Astrocyte (in vitro differentiated cells and primary cell): Measurements from ENCODE around the gene IFT52. TPM values are rescaled to one million over a fixed set of nuclear protein-coding genes. Genes with fewer than 3 reads are reported as not detected.

Source experiments
- DNase-seq: peaks from one replicate; pipeline ENCODE4 v3.0.0-alpha.2; 2010; ENCODE audit warnings: low read depth
- FAIRE-seq: peaks from 2 replicates; lab custom pipeline; 2011; peaks lifted over from hg19 to GRCh38; lab: Jason Lieb, UNC
- H2AFZ ChIP-seq: 2 replicates; pipeline ENCODE4 v1.6.0; 2012; ENCODE audit warnings: low read depth, low read length, inconsistent platforms
- H3K27ac ChIP-seq: 2 replicates; pipeline ENCODE4 v1.5.1; 2011; ENCODE audit warnings: low read depth, low read length, inconsistent platforms
- H3K27me3 ChIP-seq: 2 replicates; pipeline ENCODE4 v1.6.0; 2011; ENCODE audit warnings: low read length, inconsistent platforms; ENCODE audit not compliant: insufficient read depth
- H3K36me3 ChIP-seq: 2 replicates; pipeline ENCODE4 v1.5.1; 2011; ENCODE audit warnings: low read length, inconsistent platforms; ENCODE audit not compliant: insufficient read depth
- H3K4me1 ChIP-seq: 2 replicates; pipeline ENCODE4 v1.5.1; 2011; ENCODE audit warnings: low read length, inconsistent platforms; ENCODE audit not compliant: insufficient read depth
- H3K4me2 ChIP-seq: 2 replicates; pipeline ENCODE4 v1.6.0; 2012; ENCODE audit warnings: low read length, inconsistent platforms
- H3K4me3 ChIP-seq: 2 replicates; pipeline ENCODE4 v1.5.1; 2011; ENCODE audit warnings: low read depth, mild to moderate bottlenecking, low read length, inconsistent platforms; ENCODE audit not compliant: insufficient read depth
- H3K79me2 ChIP-seq: 2 replicates; pipeline ENCODE4 v1.6.0; 2012; ENCODE audit warnings: mild to moderate bottlenecking, low read length, inconsistent platforms; ENCODE audit not compliant: insufficient read depth
- H3K9ac ChIP-seq: 2 replicates; pipeline ENCODE4 v1.6.0; 2012; ENCODE audit warnings: mild to moderate bottlenecking, low read length, inconsistent platforms
- H3K9me3 ChIP-seq: 2 replicates; pipeline ENCODE4 v1.5.1; 2012; ENCODE audit warnings: low read depth, mild to moderate bottlenecking, low read length, inconsistent platforms; ENCODE audit not compliant: insufficient read depth
- H4K20me1 ChIP-seq: 2 replicates; pipeline ENCODE4 v1.6.0; 2012; ENCODE audit warnings: low read length, inconsistent platforms; ENCODE audit not compliant: insufficient read depth
- H3K27ac Mint-ChIP-seq: one replicate; pipeline ENCODE4 v1.8.0; 2021; ENCODE audit warnings: mild to moderate bottlenecking, mixed read lengths; ENCODE audit not compliant: unreplicated experiment
- H3K27me3 Mint-ChIP-seq: one replicate; pipeline ENCODE4 v1.8.0; 2021; ENCODE audit warnings: low read depth, mixed read lengths; ENCODE audit not compliant: unreplicated experiment
- H3K36me3 Mint-ChIP-seq: one replicate; pipeline ENCODE4 v1.8.0; 2021; ENCODE audit warnings: low read depth, mixed read lengths; ENCODE audit not compliant: unreplicated experiment
- H3K4me1 Mint-ChIP-seq: one replicate; pipeline ENCODE4 v1.8.0; 2021; ENCODE audit warnings: low read depth, mixed read lengths; ENCODE audit not compliant: unreplicated experiment
- H3K4me3 Mint-ChIP-seq: one replicate; pipeline ENCODE4 v1.8.0; 2021; ENCODE audit warnings: mild to moderate bottlenecking, moderate library complexity, mixed read lengths; ENCODE audit not compliant: unreplicated experiment
- H3K9me3 Mint-ChIP-seq: one replicate; pipeline ENCODE4 v1.8.0; 2021; ENCODE audit warnings: mild to moderate bottlenecking, mixed read lengths; ENCODE audit not compliant: unreplicated experiment
- EZH2 ChIP-seq: IDR thresholded peaks from 2 replicates; pipeline ENCODE4 v1.6.1; 2012; ENCODE audit warnings: mild to moderate bottlenecking, low read length, inconsistent platforms; ENCODE audit not compliant: insufficient read depth
- total RNA-seq: library from RNA; stranded (reverse); gene quantifications from 2 replicates; pipeline ENCODE4 v1.2.1, GENCODE V29; 2021
- TF ChIP-seq, protein P1 (sequence below): IDR thresholded peaks from 2 replicates; pipeline ENCODE4 v1.5.1; 2011; ENCODE audit warnings: low read depth, mild to moderate bottlenecking, inconsistent platforms, low read length, moderate library complexity; ENCODE audit not compliant: insufficient read depth

Gene IFT52
- total RNA-seq, 1 donor from 2014 or later, result 27.0 TPM

DNA sequence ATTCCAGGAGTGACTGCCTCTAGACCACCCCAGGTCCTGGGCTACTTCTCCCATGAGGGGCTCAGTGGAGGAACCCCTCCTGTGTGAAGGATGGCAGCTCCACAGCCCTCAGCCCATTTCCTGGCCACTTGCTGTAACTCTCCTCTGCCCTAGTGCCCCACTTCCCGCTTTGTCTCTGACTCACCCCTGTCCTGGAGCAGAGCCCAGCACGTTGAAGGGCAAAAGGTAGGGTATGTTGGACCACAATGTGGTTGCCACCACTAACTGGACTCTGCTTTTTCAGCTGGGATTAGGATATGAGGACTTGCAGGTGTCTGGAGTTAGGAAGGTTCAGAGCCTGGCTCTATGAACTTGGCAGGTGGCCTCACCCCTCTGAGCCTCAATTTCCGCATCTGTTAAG, 78.6 kb downstream of the IFT52 start:
- peaks cover 5% of the 10 kb centered on the region for H3K79me2 ChIP-seq

DNA sequence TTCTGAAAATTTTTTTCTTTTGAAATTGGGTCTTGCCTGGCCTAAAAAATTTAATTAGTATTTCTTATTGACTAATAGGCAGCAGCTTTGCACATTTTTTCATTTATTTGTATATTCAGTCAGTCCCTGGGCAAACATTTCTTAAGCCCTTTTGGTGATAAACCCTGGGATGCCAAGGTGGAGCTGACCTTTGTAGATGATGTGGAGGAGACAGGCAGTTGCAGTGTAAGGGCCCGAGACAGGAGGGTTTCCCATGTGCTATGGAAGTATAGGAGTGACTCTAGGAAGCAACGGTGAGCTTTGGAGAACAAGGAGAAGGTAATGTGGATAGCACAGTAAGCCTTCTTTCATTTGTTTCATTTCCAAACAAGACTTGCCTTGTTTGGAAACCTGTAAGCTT, 79.7 kb downstream of the IFT52 start:
- peaks cover 1% of the 10 kb centered on the region for H3K36me3 Mint-ChIP-seq
- peaks cover 5% of the 10 kb centered on the region for H3K79me2 ChIP-seq

More for the DNA sequence above, 78.6 kb downstream of the IFT52 start:
- peaks cover 17% of the 10 kb centered on the region for H3K27me3 Mint-ChIP-seq
- peaks cover 9% of the 10 kb centered on the region for H3K4me1 ChIP-seq
- FAIRE-seq (no peak), DNase-seq (peak; percentile 63)
- H3K4me3 ChIP-seq, result no peak overlapping the region
- H3K36me3 Mint-ChIP-seq, result peaks cover 1% of the 10 kb centered on the region
- no peak overlapping the region for H3K27ac ChIP-seq
- H3K36me3 ChIP-seq, result no peaks in the 10 kb centered on the region
- no peak overlapping the region for H3K4me2 ChIP-seq
- no peak overlapping the region for H2AFZ ChIP-seq
- H3K27me3 ChIP-seq, result no peaks in the 10 kb centered on the region
- H3K9ac ChIP-seq, result no peak overlapping the region
- H3K4me3 Mint-ChIP-seq, result no peak overlapping the region
- H4K20me1 ChIP-seq, result peaks cover 11% of the 10 kb centered on the region
- no peaks in the 10 kb centered on the region for H3K4me1 Mint-ChIP-seq
- no peaks in the 10 kb centered on the region for H3K9me3 ChIP-seq
- H3K9me3 Mint-ChIP-seq, result peaks cover 2% of the 10 kb centered on the region
- TF ChIP-seq, protein P1, sequence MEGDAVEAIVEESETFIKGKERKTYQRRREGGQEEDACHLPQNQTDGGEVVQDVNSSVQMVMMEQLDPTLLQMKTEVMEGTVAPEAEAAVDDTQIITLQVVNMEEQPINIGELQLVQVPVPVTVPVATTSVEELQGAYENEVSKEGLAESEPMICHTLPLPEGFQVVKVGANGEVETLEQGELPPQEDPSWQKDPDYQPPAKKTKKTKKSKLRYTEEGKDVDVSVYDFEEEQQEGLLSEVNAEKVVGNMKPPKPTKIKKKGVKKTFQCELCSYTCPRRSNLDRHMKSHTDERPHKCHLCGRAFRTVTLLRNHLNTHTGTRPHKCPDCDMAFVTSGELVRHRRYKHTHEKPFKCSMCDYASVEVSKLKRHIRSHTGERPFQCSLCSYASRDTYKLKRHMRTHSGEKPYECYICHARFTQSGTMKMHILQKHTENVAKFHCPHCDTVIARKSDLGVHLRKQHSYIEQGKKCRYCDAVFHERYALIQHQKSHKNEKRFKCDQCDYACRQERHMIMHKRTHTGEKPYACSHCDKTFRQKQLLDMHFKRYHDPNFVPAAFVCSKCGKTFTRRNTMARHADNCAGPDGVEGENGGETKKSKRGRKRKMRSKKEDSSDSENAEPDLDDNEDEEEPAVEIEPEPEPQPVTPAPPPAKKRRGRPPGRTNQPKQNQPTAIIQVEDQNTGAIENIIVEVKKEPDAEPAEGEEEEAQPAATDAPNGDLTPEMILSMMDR, result no peak
- no peak for TF ChIP-seq EZH2
- no peak overlapping the region for H3K27ac Mint-ChIP-seq

DNA sequence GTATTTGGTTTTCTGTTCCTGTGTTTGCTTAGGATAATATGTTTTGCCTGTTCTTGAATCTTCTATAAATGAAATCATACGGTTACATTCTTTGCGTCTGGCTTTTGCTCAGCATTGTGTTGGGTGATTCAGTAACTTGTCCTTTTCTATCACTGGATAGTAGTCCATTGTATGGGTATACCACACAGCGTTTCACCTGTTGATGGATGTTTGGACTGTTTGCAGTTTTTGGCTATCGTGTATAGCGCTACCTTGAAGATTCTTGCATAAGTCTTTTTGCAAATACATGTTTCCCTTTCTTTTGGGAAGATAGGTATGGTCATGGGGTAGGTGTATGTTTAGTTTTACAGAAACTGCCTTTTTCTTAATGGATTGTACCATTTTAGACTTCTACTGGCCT, 85.6 kb downstream of the IFT52 start:
- Mint-ChIP-seq H3K9me3 (peaks cover 2% of the 10 kb centered on the region), H3K36me3 (no peaks in the 10 kb centered on the region), H3K4me3 (no peak overlapping the region), H3K27ac (no peak overlapping the region), H3K27me3 (peaks cover 2% of the 10 kb centered on the region), H3K4me1 (no peaks in the 10 kb centered on the region)
- Histone ChIP-seq H3K27ac (no peak overlapping the region), H3K79me2 (no peaks in the 10 kb centered on the region), H3K36me3 (no peaks in the 10 kb centered on the region), H3K4me3 (no peak overlapping the region), H3K9ac (no peak overlapping the region), H3K4me2 (no peak overlapping the region), H2AFZ (no peak overlapping the region), H3K27me3 (no peaks in the 10 kb centered on the region), H3K9me3 (no peaks in the 10 kb centered on the region), H4K20me1 (peaks cover 4% of the 10 kb centered on the region), H3K4me1 (no peaks in the 10 kb centered on the region)
- no peak for FAIRE-seq
- no peak for DNase-seq
- TF ChIP-seq EZH2, result no peak
- TF ChIP-seq, protein P1, result no peak

More for the DNA sequence above, 79.7 kb downstream of the IFT52 start:
- Histone ChIP-seq H3K36me3 (no peaks in the 10 kb centered on the region), H3K9ac (no peak overlapping the region), H3K4me2 (no peak overlapping the region), H3K4me1 (peaks cover 9% of the 10 kb centered on the region), H3K9me3 (no peaks in the 10 kb centered on the region), H3K4me3 (no peak overlapping the region), H3K27me3 (no peaks in the 10 kb centered on the region), H3K27ac (no peak overlapping the region), H2AFZ (no peak overlapping the region), H4K20me1 (peaks cover 11% of the 10 kb centered on the region)
- TF ChIP-seq, protein P1, result no peak
- no peak for TF ChIP-seq EZH2
- Mint-ChIP-seq H3K9me3 (peaks cover 2% of the 10 kb centered on the region), H3K4me3 (no peak overlapping the region), H3K27ac (no peak overlapping the region), H3K27me3 (peaks cover 13% of the 10 kb centered on the region), H3K4me1 (no peaks in the 10 kb centered on the region)
- DNase-seq (no peak), FAIRE-seq (no peak)
